ENCODE results near the gene CHMP2A.
A peak's percentile ranks its signal among the peaks of the same experiment; 100 is the strongest.

Gene CHMP2A

DNA sequence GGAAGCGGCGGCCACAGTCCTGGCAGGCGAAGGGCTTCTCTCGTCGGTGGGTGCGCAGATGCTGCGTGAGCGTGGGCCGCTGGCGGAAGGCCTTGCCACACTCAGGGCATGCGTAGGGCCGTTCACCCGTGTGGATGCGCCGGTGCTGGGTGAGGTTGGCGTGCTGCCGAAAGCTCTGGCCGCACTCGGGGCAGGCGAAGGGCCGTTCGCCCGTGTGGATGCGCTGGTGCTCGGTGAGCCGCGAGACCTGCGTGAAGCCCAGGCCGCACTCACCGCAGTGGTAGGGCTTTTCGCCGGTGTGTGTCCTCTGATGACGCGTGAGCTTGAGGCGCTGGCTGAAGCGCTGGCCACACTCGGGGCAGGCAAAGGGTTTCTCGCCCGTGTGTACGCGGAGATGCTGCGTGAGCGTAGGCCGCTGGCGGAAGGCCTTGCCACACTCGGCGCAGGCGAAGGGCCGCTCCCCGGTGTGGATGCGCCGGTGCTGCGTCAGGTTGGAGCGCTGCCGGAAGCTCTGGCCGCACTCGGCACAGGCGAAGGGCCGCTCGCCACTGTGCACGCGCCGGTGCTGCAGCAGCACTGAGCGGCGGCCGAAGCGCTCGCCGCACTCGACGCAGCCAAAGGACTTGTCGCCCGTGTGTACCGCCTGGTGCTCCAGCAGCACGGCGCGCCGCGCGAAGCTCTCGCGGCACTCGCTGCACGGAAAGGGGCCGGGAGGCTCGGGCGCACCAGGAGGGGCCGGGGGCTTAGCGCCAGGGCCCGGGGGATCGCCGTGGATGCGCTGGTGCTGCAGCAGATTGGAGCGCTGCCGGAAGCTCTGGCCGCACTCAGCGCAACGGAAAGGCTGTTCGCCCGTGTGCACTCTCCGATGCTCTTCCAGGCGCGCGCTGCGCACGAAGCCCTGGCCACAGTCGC is 7.5 kb upstream of the CHMP2A start:
- ChIA-PET POLR2A (ENCODE audit: low non-redundant PET) (interaction anchor here (0.7 to 1.0 kb wide), 2 partner anchors 13 to 43 kb away, joined by 3 read pairs; partner anchors contain the start of gene ZBTB45), CTCF (interaction anchor here (0.6 kb wide), 2 partner anchors 10 to 469 kb away, joined by 3 read pairs; no protein-coding TSS in a partner anchor)
- peak overlapping the region; percentile 100 for H3K27ac ChIP-seq
- TF ChIP-seq, protein P1, sequence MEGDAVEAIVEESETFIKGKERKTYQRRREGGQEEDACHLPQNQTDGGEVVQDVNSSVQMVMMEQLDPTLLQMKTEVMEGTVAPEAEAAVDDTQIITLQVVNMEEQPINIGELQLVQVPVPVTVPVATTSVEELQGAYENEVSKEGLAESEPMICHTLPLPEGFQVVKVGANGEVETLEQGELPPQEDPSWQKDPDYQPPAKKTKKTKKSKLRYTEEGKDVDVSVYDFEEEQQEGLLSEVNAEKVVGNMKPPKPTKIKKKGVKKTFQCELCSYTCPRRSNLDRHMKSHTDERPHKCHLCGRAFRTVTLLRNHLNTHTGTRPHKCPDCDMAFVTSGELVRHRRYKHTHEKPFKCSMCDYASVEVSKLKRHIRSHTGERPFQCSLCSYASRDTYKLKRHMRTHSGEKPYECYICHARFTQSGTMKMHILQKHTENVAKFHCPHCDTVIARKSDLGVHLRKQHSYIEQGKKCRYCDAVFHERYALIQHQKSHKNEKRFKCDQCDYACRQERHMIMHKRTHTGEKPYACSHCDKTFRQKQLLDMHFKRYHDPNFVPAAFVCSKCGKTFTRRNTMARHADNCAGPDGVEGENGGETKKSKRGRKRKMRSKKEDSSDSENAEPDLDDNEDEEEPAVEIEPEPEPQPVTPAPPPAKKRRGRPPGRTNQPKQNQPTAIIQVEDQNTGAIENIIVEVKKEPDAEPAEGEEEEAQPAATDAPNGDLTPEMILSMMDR (conservative IDR thresholded peaks at IDR 0.05; ENCODE audit: low read depth), result no peak
- DNase-seq (ENCODE audit: low spot score), result no peak

DNA sequence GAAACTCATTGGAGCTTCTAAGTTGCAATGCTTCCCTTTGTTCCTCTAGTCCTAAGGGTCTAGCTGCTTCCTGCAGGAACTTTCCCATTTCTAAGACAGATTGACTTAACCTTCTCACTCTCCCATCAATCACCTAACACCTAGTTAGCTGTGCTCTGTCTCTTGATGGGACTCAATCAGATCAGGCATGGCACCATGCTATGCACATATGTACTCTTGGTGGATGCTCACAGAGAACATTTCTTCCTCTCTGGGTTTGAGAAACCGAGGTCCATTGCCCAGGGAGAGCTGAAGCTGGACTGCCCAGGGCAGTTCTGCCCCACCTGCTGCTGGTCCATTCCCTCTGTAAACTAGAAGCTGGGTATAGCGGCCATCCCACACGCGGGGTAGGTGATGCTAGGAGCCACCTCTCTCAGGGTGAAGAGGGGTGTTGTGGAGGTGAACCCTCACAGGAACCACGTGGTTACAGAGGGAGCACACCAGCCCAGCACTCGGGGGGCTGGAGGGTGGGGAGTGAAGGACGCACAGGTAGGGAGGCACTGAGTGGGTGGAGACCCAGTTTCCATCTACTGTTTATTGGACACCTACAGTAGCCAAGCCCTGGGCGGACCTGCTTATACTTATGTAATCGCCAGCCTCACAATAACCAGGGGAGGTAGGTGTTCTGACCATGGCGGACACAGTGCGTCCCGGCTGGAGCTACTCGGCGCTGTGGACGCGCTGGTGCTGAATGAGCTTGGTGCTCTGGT is 6.6 kb upstream of the CHMP2A start:
- ChIA-PET POLR2A (ENCODE audit: low non-redundant PET) (no interaction called here), CTCF (no interaction called here)
- no peak for DNase-seq (ENCODE audit: low spot score)

DNA sequence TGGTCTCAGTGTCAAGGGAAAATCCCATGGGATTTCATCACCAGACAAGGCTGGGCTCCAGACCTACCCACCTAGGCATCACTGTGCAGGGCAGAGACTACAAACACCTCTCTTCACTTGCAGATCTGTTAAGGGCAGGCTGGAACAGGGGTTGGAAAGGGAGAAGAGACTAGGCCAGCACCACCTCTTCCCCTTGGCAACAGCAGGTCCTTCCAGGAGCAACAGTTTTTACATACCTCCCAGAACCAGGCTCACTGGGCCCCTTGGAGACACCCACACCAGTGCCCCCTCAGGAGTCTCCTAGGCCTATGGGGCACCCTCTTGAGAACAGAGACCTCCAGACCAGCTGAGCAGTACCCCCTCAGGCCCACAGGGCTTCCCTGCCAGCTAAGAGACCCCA is 6.0 kb upstream of the CHMP2A start:
- ChIA-PET CTCF (no interaction called here), POLR2A (ENCODE audit: low non-redundant PET) (no interaction called here)
- peak overlapping the region; percentile 100 for H3K27ac ChIP-seq
- TF ChIP-seq, protein P1 (conservative IDR thresholded peaks at IDR 0.05; ENCODE audit: low read depth), result no peak
- no peak for DNase-seq (ENCODE audit: low spot score)

More for the DNA sequence above, 6.6 kb upstream of the CHMP2A start:
- TF ChIP-seq, protein P1 (conservative IDR thresholded peaks at IDR 0.05; ENCODE audit: low read depth), result no peak
- peak overlapping the region; percentile 100 for H3K27ac ChIP-seq

DNA sequence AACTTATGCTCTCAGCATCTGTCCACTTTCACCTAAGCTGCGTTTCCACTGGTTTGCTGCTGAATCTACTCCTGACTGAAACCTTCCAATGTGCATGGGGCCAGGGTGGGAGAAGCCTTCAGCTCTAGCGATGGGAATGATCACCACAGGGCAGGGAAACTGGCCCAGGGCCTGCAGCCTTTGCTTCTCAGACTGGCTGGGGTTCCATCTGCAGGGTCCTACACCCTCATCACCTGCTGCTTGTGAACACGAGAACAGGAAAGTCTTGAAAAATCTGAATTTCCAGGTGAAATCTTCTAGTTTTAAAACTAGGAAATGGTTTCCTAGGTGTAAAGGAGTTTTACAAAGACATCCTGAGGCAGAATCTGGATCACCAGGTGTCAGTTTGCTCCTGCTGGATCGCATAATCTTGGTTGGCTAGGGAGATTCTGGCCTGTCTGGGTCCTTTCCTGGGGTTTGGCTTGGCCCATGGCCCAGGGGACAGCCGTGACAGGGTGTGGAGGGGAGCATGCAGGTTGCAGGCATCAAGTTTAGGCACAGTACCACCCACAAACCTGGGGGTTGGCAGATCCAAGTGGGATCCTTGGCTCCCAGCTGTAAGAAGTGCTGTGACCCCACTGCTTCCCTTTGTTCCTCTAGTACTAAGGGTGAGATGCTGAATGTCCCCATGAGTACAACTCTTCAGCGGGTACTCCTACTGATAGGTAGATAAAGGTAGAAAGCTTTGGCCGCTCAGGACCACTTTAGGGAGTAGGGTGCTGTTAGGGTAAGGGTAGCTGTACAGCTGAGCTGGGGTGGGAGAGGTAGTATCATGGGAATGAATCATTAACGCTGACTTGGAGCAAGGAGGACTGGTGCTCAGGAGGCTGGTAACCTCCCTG is 5.3 kb upstream of the CHMP2A start:
- DNase-seq (ENCODE audit: low spot score), result no peak
- POLR2A ChIA-PET (ENCODE audit: low non-redundant PET), result interaction anchor here (0.6 to 1.0 kb wide), 2 partner anchors 16 to 39 kb away, joined by 5 to 6 read pairs; partner anchors contain the start of gene TRIM28
- H3K27ac ChIP-seq, result peak overlapping the region; percentile 100
- CTCF ChIA-PET, result no interaction called here
- TF ChIP-seq, protein P1 (conservative IDR thresholded peaks at IDR 0.05; ENCODE audit: low read depth), result no peak

DNA sequence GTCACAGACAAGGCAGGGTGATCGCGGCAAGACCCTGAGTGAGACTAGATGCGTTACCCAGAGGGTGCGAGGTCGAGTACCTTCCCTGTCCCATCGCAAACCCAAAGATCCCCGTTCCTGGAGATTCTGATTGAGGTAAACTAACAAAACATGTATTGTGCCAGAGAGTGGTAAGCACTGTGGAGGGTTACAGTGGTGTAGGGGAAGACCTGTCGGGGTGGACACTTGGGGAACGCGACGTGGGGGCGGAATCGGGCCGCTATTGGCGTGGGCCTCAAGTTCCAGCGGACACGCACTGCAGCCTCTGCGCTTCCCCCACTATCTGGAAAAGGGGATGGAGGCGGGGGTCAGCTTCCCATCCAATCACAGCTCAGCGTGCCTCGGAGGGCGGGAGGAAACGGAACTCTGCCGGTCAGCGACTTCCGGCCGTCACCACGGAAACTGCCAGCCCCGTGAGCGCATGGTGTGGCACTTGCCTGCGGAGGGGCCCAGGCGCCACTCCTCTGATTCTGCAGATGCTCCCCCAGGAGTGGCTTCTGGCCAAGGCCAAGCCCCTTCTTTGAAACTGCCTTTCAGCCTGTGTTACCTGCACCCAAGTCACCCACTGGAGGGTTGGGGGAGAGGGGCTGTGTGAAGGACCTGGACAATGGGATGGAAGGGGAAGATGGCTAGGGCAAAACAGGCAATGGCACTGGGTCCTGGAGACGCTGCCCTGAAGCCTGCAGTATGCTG is 4.5 kb upstream of the CHMP2A start:
- TF ChIP-seq, protein P1 (conservative IDR thresholded peaks at IDR 0.05; ENCODE audit: low read depth), result no peak
- POLR2A ChIA-PET (ENCODE audit: low non-redundant PET), result interaction anchor here (0.6 to 1.0 kb wide), 2 partner anchors 16 to 38 kb away, joined by 5 to 6 read pairs; partner anchors contain the start of gene TRIM28
- H3K27ac ChIP-seq, result peak overlapping the region; percentile 100
- CTCF ChIA-PET, result no interaction called here
- peak; percentile 98 for DNase-seq (ENCODE audit: low spot score)

Data from RWPE1 (cell line).